Endothelial cell of umbilical vein (primary cell): ENCODE data around the gene RASL10A. TPM values are rescaled to one million over a fixed set of nuclear protein-coding genes. Genes with fewer than 3 reads are reported as not detected.

Experiments used
- BruUV-seq: library from RNA; stranded (reverse); fragments of 400-500 nt; replicated peaks from 2 replicates; lab custom pipeline; 2021; lab: Mats Ljungman, UMichigan
- CTCF ChIA-PET: fragments of 300-600, 350-600 bp; sonication (Branson Sonifier 250); formaldehyde crosslinking; loops from one replicate; lab custom pipeline; 2021; ENCODE audit warnings: antibody characterized with exemption, inconsistent platforms; lab: Charles Lee
- POLR2A ChIA-PET: fragments of 300-600, 350-600 bp; sonication (Branson Sonifier 250); formaldehyde crosslinking; loops from one replicate; lab custom pipeline; 2021; ENCODE audit warnings: antibody characterized with exemption, inconsistent platforms; lab: Charles Lee
- DNase-seq: peaks from one replicate; pipeline ENCODE4 v3.0.0-alpha.2; 2011; ENCODE audit warnings: low read depth, low spot score
- FAIRE-seq: peaks from 2 replicates; lab custom pipeline; 2011; peaks lifted over from hg19 to GRCh38; lab: Jason Lieb, UNC
- H2AFZ ChIP-seq: 2 replicates; pipeline ENCODE4 v1.6.0; 2012; ENCODE audit warnings: low read depth, low read length, control low read depth, inconsistent platforms
- H3K27ac ChIP-seq: 2 replicates; pipeline ENCODE4 v1.5.1; 2011; ENCODE audit warnings: low read depth, mild to moderate bottlenecking, control low read depth, low read length, moderate library complexity; ENCODE audit not compliant: insufficient read depth
- H3K27me3 ChIP-seq, 2 experiments: 2 replicates each; pipeline versions ENCODE4 v1.6.0 to v1.6.1; 2011; ENCODE audit warnings: low read length in 2 of 2, mixed read lengths in 1 of 2; ENCODE audit not compliant: control insufficient read depth in 2 of 2, insufficient read depth in 2 of 2
- H3K36me3 ChIP-seq, 2 experiments: 2 replicates in 1 of 2; 3 replicates in 1 of 2; pipeline ENCODE4 v1.5.1; 2011; ENCODE audit warnings: low read length in 2 of 2, mild to moderate bottlenecking in 1 of 2, moderate library complexity in 1 of 2; ENCODE audit not compliant: control insufficient read depth in 2 of 2, insufficient read depth in 2 of 2; ENCODE audit errors: extremely low read depth in 1 of 2
- H3K4me1 ChIP-seq: 3 replicates; pipeline ENCODE4 v1.5.1; 2011; ENCODE audit warnings: mild to moderate bottlenecking, low read length; ENCODE audit not compliant: control insufficient read depth, insufficient read depth; ENCODE audit errors: extremely low read depth
- H3K4me2 ChIP-seq: 2 replicates; pipeline ENCODE4 v1.6.1; 2011; ENCODE audit warnings: low read length, control low read depth, mixed read lengths; ENCODE audit not compliant: insufficient read depth
- H3K4me3 ChIP-seq, 3 experiments: fragments of 200-600 bp in 1 of 3; sonication (generic), shearing (Covaris generic) in 1 of 3; replicated peaks in 1 of 3; 2 replicates each; pipeline ENCODE4 v1.5.1; 2011 to 2016; ENCODE audit warnings: control low read depth in 3 of 3, low read length in 3 of 3, mild to moderate bottlenecking in 2 of 3, inconsistent platforms in 1 of 3, low read depth in 1 of 3, moderate library complexity in 1 of 3; ENCODE audit not compliant: insufficient read depth in 1 of 3
- H3K79me2 ChIP-seq: 2 replicates; pipeline ENCODE4 v1.6.0; 2012; ENCODE audit warnings: low read length, inconsistent platforms; ENCODE audit not compliant: control insufficient read depth, insufficient read depth
- H3K9ac ChIP-seq: replicated peaks from 2 replicates; pipeline ENCODE3; 2011; ENCODE audit warnings: low read length, control low read depth; ENCODE audit not compliant: insufficient read depth; ENCODE audit errors: extremely low read depth
- H3K9me1 ChIP-seq: replicated peaks from 3 replicates; pipeline ENCODE4 v1.6.0; 2011; ENCODE audit warnings: mild to moderate bottlenecking, low read length; ENCODE audit not compliant: control insufficient read depth, insufficient read depth; ENCODE audit errors: extremely low read depth
- H3K9me3 ChIP-seq: replicated peaks from 2 replicates; pipeline ENCODE4 v1.5.1; 2012; ENCODE audit warnings: low read length, inconsistent platforms; ENCODE audit not compliant: control insufficient read depth, insufficient read depth
- H4K20me1 ChIP-seq: replicated peaks from 2 replicates; pipeline ENCODE3; 2011; ENCODE audit warnings: mild to moderate bottlenecking, low read length; ENCODE audit not compliant: control insufficient read depth, insufficient read depth; ENCODE audit errors: extremely low read depth
- EZH2 ChIP-seq: IDR thresholded peaks from 2 replicates; pipeline ENCODE4 v1.6.1; 2012; ENCODE audit warnings: borderline replicate concordance, low read depth, mild to moderate bottlenecking, moderate library complexity, low read length, inconsistent platforms; ENCODE audit not compliant: severe bottlenecking
- FOS ChIP-seq: IDR thresholded peaks from 2 replicates; pipeline ENCODE4 v1.6.1; 2011; ENCODE audit warnings: mild to moderate bottlenecking, low read length, moderate library complexity, borderline replicate concordance; ENCODE audit not compliant: insufficient read depth
- GATA2 ChIP-seq: IDR thresholded peaks from 2 replicates; pipeline ENCODE4 v1.7.0; 2011; ENCODE audit warnings: low read depth, mild to moderate bottlenecking, moderate library complexity, mixed read lengths, low read length; ENCODE audit not compliant: insufficient read length, insufficient read depth
- JUN ChIP-seq: IDR thresholded peaks from 2 replicates; pipeline ENCODE4 v1.6.1; 2011; ENCODE audit warnings: borderline replicate concordance, low read depth; ENCODE audit not compliant: insufficient read length, insufficient read depth
- MYC ChIP-seq: IDR thresholded peaks from one replicate; pipeline ENCODE4 v1.6.1; 2011; ENCODE audit warnings: mild to moderate bottlenecking, low read depth, low read length
- POLR2A ChIP-seq: IDR thresholded peaks from 2 replicates; pipeline ENCODE4 v1.6.1; 2012; ENCODE audit warnings: low read depth, mild to moderate bottlenecking, control low read depth, low read length
- POLR2AphosphoS5 ChIP-seq: IDR thresholded peaks from 2 replicates; pipeline ENCODE4 v1.6.1; 2012; ENCODE audit warnings: low read depth, mild to moderate bottlenecking, control low read depth, low read length, moderate library complexity; ENCODE audit not compliant: insufficient read depth
- dilution Hi-C: fragments of 300-500 bp; cut with MboI; formaldehyde crosslinking; loops from one replicate; pipeline ENCODE4 v1.15.0; 2019; ENCODE audit warnings: low sequenced_read_pairs; ENCODE audit not compliant: extremely low pct_ligation_motif_present
- intact Hi-C: fragments of 100-400 bp; cut with micrococcal nuclease; formaldehyde crosslinking; loops from one replicate; pipeline ENCODE4 v1.10.0; 2022
- polyA plus RNA-seq, 4 experiments: library from polyadenylated mRNA; depleted of rRNA in 3 of 4; stranded (reverse) in 3 of 4; unstranded in 1 of 4; fragments of >200 nt; gene quantifications; 2 replicates each; pipeline versions ENCODE4 v1.2.1 to v1.2.3, GENCODE V29; 2011 to 2012; ENCODE audit warnings: missing spikeins in 1 of 4
- total RNA-seq: library from RNA; stranded (reverse); gene quantifications from 2 replicates; pipeline ENCODE4 v1.2.3, GENCODE V29; 2021
- TF ChIP-seq, protein P1 (sequence below): IDR thresholded peaks from 2 replicates; pipeline ENCODE4 v1.6.1; 2011; ENCODE audit not compliant: insufficient read depth, insufficient read length
- TF ChIP-seq, protein P2 (sequence below), 2 donors: IDR thresholded peaks; 1 replicate in 1 of 2; 2 replicates in 1 of 2; pipeline ENCODE4 v1.5.1; 2011; ENCODE audit warnings: low read length in 2 of 2, mild to moderate bottlenecking in 2 of 2, moderate library complexity in 2 of 2, control low read depth in 1 of 2, inconsistent platforms in 1 of 2, low read depth in 1 of 2; ENCODE audit not compliant: insufficient read depth in 1 of 2; ENCODE audit errors: extremely low read depth in 1 of 2

The RASL10A gene
- total and polyA plus RNA-seq, 2 donors (not counting 3 experiments of a cell fraction or from before 2014, with no cell fraction given), result 1.1 to 1.9 TPM

DNA sequence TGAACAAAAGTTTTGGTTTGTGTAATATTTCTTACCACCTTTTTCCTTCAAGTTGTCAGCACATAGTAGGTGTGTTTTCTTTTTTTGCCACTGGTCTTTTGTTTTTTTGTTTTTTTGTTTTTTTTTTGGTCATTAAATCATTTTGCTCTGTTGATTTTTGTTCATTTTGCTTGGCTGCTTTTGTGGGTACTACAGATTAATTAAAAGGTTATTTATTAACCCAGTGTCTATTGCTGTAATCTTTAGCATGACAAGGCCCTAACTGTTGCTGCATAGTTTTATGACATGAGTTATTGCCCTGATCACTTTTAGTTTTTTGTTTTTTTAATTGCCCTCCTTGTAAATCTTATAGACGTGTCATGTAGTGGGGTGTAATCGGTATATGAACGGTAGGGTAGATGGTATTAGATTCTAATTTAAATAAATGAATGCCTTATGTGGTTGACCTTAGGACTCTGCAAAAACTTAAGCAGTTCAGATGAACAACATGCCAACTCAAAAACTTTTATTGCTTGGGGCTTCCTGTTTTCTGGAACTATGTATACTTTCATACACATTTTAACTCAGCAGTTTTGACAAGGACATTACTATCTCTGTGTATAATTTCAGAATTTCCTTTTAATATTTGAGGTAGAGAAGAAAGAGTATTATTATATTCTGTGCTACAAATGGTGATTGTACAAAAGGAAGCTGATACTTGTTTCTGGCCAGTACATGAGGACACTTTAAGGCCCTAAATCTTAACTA is 39.5 kb downstream of the RASL10A start:
- H3K79me2 ChIP-seq, result peaks cover 93% of the 10 kb centered on the region
- dilution Hi-C loops, result no loop called here
- H2AFZ ChIP-seq, result no peak overlapping the region
- H4K20me1 ChIP-seq, result peaks cover 19% of the 10 kb centered on the region
- no peak for FAIRE-seq
- no peak overlapping the region for H3K4me2 ChIP-seq
- CTCF ChIA-PET, result interaction anchor here (0.5 kb wide), 1 partner anchor 10 kb away, joined by 4 read pairs; no protein-coding TSS in a partner anchor
- peaks cover 9% of the 10 kb centered on the region for H3K4me1 ChIP-seq
- H3K9me1 ChIP-seq, result no peaks in the 10 kb centered on the region
- H3K4me3 ChIP-seq, result no peak overlapping the region
- DNase-seq, result no peak
- H3K36me3 ChIP-seq, result peaks cover 32 to 62% of the 10 kb centered on the region in 2 experiments
- H3K27ac ChIP-seq, result no peak overlapping the region
- TF ChIP-seq POLR2A (no peak), EZH2 (no peak), JUN (no peak), POLR2AphosphoS5 (no peak), GATA2 (no peak), FOS (no peak), MYC (no peak)
- TF ChIP-seq, protein P1, sequence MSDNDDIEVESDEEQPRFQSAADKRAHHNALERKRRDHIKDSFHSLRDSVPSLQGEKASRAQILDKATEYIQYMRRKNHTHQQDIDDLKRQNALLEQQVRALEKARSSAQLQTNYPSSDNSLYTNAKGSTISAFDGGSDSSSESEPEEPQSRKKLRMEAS, result no peak
- TF ChIP-seq, protein P2, sequence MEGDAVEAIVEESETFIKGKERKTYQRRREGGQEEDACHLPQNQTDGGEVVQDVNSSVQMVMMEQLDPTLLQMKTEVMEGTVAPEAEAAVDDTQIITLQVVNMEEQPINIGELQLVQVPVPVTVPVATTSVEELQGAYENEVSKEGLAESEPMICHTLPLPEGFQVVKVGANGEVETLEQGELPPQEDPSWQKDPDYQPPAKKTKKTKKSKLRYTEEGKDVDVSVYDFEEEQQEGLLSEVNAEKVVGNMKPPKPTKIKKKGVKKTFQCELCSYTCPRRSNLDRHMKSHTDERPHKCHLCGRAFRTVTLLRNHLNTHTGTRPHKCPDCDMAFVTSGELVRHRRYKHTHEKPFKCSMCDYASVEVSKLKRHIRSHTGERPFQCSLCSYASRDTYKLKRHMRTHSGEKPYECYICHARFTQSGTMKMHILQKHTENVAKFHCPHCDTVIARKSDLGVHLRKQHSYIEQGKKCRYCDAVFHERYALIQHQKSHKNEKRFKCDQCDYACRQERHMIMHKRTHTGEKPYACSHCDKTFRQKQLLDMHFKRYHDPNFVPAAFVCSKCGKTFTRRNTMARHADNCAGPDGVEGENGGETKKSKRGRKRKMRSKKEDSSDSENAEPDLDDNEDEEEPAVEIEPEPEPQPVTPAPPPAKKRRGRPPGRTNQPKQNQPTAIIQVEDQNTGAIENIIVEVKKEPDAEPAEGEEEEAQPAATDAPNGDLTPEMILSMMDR (IDR thresholded peaks at IDR 0.05; ENCODE audit: extremely low read depth in 1 of 2, insufficient read depth in 1 of 2, low read depth in 1 of 2, low read length in 2 of 2), result no peak
- intact Hi-C loops, result no loop called here
- BruUV-seq, result no TSS peak
- POLR2A ChIA-PET, result no interaction called here
- no peaks in the 10 kb centered on the region for H3K27me3 ChIP-seq
- no peaks in the 10 kb centered on the region for H3K9me3 ChIP-seq
- H3K9ac ChIP-seq, result no peak overlapping the region
